Measurements from ENCODE around the gene OR6K2.

Gene OR6K2

GRCh38 chr1:158720620-158721019, 20.2 kb upstream of the OR6K2 start, which contains the start of gene OR6K3:
OR6K3 (minus strand) TSS chr1:158720720; CDS start chr1:158718115, 2,605 bp downstream.
- CTCF ChIA-PET, result interaction anchor here (0.6 kb wide), 1 partner anchor 93 kb away, joined by 3 read pairs; no protein-coding TSS in a partner anchor
- Histone ChIP-seq H3K27ac (ENCODE audit: insufficient read depth in 1 of 2, low read depth in 1 of 2, low read length in 2 of 2, poor library complexity in 1 of 2, severe bottlenecking in 2 of 2) (no peak within 1 kb of the TSS), H3K27me3 (replicated peaks in 2 of 5; ENCODE audit: control insufficient read depth in 4 of 5, insufficient read depth in 5 of 5, low read length in 4 of 5) (no peaks in the 10 kb centered on the region), H3K36me3 (ENCODE audit: control insufficient read depth in 4 of 4, insufficient read depth in 4 of 4, low read length in 3 of 4) (no peaks in the 10 kb centered on the region), H3K4me3 (ENCODE audit: control insufficient read depth in 1 of 7, extremely low read depth in 1 of 7, insufficient read depth in 4 of 7, low read depth in 2 of 7, low read length in 6 of 7) (no peak within 1 kb of the TSS), H3K4me1 (ENCODE audit: control extremely low read depth in 1 of 4, control insufficient read depth in 4 of 4, insufficient read depth in 4 of 4, low read length in 3 of 4) (no peaks in the 10 kb centered on the region), H3K9me3 (ENCODE audit: control extremely low read depth in 1 of 5, control insufficient read depth in 4 of 5, insufficient read depth in 2 of 5, low read depth in 1 of 5, low read length in 4 of 5) (no peaks in the 10 kb centered on the region)
- POLR2A ChIA-PET, result no interaction called here
- no peak for DNase-seq
- WGBS (ENCODE audit: insufficient coverage), result no CpG with 5 or more reads among the region's 2 CpGs

DNA sequence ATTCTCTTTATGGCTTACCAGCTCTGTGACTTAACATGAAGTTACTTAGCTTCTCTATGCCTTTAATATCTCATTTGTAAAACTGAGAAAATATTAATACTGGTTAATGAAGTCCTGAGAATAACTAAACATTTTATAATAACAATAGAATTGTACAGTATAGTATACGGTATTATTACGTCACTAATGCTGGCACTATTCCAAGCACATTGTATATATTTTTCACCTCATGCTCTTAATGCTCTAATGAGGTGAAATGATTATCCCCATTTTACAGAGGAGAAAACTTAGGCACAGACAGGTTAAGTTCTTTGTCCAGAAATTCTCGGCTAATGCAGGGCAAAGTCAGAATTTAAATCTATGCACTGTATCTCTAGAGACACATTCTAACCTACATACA, 19.2 kb upstream of the OR6K2 start:
- Histone ChIP-seq H3K4me3 (ENCODE audit: control insufficient read depth in 1 of 7, extremely low read depth in 1 of 7, insufficient read depth in 4 of 7, low read depth in 2 of 7, low read length in 6 of 7) (no peak overlapping the region), H3K9me3 (ENCODE audit: control extremely low read depth in 1 of 5, control insufficient read depth in 4 of 5, insufficient read depth in 2 of 5, low read depth in 1 of 5, low read length in 4 of 5) (no peaks in the 10 kb centered on the region), H3K4me1 (ENCODE audit: control extremely low read depth in 1 of 4, control insufficient read depth in 4 of 4, insufficient read depth in 4 of 4, low read length in 3 of 4) (no peaks in the 10 kb centered on the region), H3K36me3 (ENCODE audit: control insufficient read depth in 4 of 4, insufficient read depth in 4 of 4, low read length in 3 of 4) (no peaks in the 10 kb centered on the region), H3K27ac (ENCODE audit: insufficient read depth in 1 of 2, low read depth in 1 of 2, low read length in 2 of 2, poor library complexity in 1 of 2, severe bottlenecking in 2 of 2) (no peak overlapping the region), H3K27me3 (replicated peaks in 2 of 5; ENCODE audit: control insufficient read depth in 4 of 5, insufficient read depth in 5 of 5, low read length in 4 of 5) (no peaks in the 10 kb centered on the region)
- CTCF ChIA-PET, result no interaction called here
- WGBS (ENCODE audit: insufficient coverage), result 83% methylated on average over 1 of the region's 3 CpGs
- POLR2A ChIA-PET, result no interaction called here
- no peak for DNase-seq

GRCh38 chr1:158717344-158717743, 16.9 kb upstream of the OR6K2 start:
- Histone ChIP-seq H3K36me3 (ENCODE audit: control insufficient read depth in 4 of 4, insufficient read depth in 4 of 4, low read length in 3 of 4) (no peaks in the 10 kb centered on the region), H3K4me3 (ENCODE audit: control insufficient read depth in 1 of 7, extremely low read depth in 1 of 7, insufficient read depth in 4 of 7, low read depth in 2 of 7, low read length in 6 of 7) (no peak overlapping the region), H3K4me1 (ENCODE audit: control extremely low read depth in 1 of 4, control insufficient read depth in 4 of 4, insufficient read depth in 4 of 4, low read length in 3 of 4) (no peaks in the 10 kb centered on the region), H3K9me3 (ENCODE audit: control extremely low read depth in 1 of 5, control insufficient read depth in 4 of 5, insufficient read depth in 2 of 5, low read depth in 1 of 5, low read length in 4 of 5) (no peaks in the 10 kb centered on the region), H3K27me3 (replicated peaks in 2 of 5; ENCODE audit: control insufficient read depth in 4 of 5, insufficient read depth in 5 of 5, low read length in 4 of 5) (no peaks in the 10 kb centered on the region), H3K27ac (ENCODE audit: insufficient read depth in 1 of 2, low read depth in 1 of 2, low read length in 2 of 2, poor library complexity in 1 of 2, severe bottlenecking in 2 of 2) (no peak overlapping the region)
- 100% methylated on average over 4 of the region's 6 CpGs for WGBS (ENCODE audit: insufficient coverage)
- CTCF ChIA-PET, result no interaction called here
- DNase-seq, result no peak
- POLR2A ChIA-PET, result no interaction called here

DNA sequence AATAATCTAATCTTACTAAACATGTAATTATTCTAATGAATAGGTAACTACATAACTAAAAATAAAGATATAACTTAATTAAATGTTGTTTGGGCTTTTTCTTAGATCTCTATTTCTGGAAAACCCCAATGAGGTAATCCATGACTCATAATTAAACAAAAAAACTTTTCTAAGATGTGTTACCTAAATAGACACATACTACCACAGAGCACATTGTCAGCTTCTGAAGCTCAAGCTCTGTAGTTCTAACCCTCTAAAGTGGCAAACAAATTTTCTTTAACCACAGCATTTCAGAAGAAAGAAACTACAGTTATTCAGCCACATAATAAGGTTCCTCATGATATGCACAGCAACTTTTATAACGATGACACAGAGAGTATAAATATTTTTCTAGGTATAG, 15.9 kb upstream of the OR6K2 start:
- peak in 2 of 3 donors; percentile 32 to 41 for DNase-seq
- no peaks in the 10 kb centered on the region for H3K9me3 ChIP-seq (ENCODE audit: control extremely low read depth in 1 of 5, control insufficient read depth in 4 of 5, insufficient read depth in 2 of 5, low read depth in 1 of 5, low read length in 4 of 5)
- no peak overlapping the region for H3K27ac ChIP-seq (ENCODE audit: insufficient read depth in 1 of 2, low read depth in 1 of 2, low read length in 2 of 2, poor library complexity in 1 of 2, severe bottlenecking in 2 of 2)
- POLR2A ChIA-PET, result no interaction called here
- H3K4me1 ChIP-seq (ENCODE audit: control extremely low read depth in 1 of 4, control insufficient read depth in 4 of 4, insufficient read depth in 4 of 4, low read length in 3 of 4), result no peaks in the 10 kb centered on the region
- H3K27me3 ChIP-seq (replicated peaks in 2 of 5; ENCODE audit: control insufficient read depth in 4 of 5, insufficient read depth in 5 of 5, low read length in 4 of 5), result no peaks in the 10 kb centered on the region
- no peak overlapping the region for H3K4me3 ChIP-seq (ENCODE audit: control insufficient read depth in 1 of 7, extremely low read depth in 1 of 7, insufficient read depth in 4 of 7, low read depth in 2 of 7, low read length in 6 of 7)
- H3K36me3 ChIP-seq (ENCODE audit: control insufficient read depth in 4 of 4, insufficient read depth in 4 of 4, low read length in 3 of 4), result no peaks in the 10 kb centered on the region
- no CpG with 5 or more reads among the region's 1 CpG for WGBS (ENCODE audit: insufficient coverage)
- CTCF ChIA-PET, result no interaction called here

- CTCF ChIA-PET, result interaction anchor here (0.6 kb wide), 1 partner anchor 22 kb away, joined by 3 read pairs; no protein-coding TSS in a partner anchor
- DNase-seq, result no peak
- Histone ChIP-seq H3K27me3 (replicated peaks in 2 of 5; ENCODE audit: control insufficient read depth in 4 of 5, insufficient read depth in 5 of 5, low read length in 4 of 5) (no peaks in the 10 kb centered on the region), H3K4me3 (ENCODE audit: control insufficient read depth in 1 of 7, extremely low read depth in 1 of 7, insufficient read depth in 4 of 7, low read depth in 2 of 7, low read length in 6 of 7) (no peak overlapping the region), H3K4me1 (ENCODE audit: control extremely low read depth in 1 of 4, control insufficient read depth in 4 of 4, insufficient read depth in 4 of 4, low read length in 3 of 4) (no peaks in the 10 kb centered on the region), H3K36me3 (ENCODE audit: control insufficient read depth in 4 of 4, insufficient read depth in 4 of 4, low read length in 3 of 4) (no peaks in the 10 kb centered on the region), H3K27ac (ENCODE audit: insufficient read depth in 1 of 2, low read depth in 1 of 2, low read length in 2 of 2, poor library complexity in 1 of 2, severe bottlenecking in 2 of 2) (no peak overlapping the region), H3K9me3 (ENCODE audit: control extremely low read depth in 1 of 5, control insufficient read depth in 4 of 5, insufficient read depth in 2 of 5, low read depth in 1 of 5, low read length in 4 of 5) (no peaks in the 10 kb centered on the region)
- POLR2A ChIA-PET, result no interaction called here
- 100% methylated on average over 1 of the region's 1 CpG for WGBS (ENCODE audit: insufficient coverage)
These were observed 14.3 kb upstream of the OR6K2 start for GRCh38 chr1:158714754-158715153.

DNA sequence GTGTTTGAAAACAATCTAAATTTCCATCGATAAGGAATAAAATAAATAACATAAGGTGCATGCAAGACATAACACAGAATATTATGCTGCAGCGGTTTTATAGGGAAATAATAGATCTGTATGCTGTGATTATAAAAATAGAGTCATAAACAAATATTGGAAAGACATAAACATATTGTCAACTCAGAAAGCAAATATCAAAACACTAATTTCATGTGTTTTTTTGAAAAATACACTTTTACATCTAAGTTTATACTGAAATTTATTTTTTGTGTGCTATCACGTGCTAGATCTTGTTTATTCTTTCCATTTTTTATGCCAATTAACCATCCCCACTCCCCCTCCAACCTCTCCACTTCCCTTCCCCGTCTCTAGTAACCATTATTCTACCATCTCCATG, 10.6 kb upstream of the OR6K2 start:
- H3K36me3 ChIP-seq (ENCODE audit: control insufficient read depth in 4 of 4, insufficient read depth in 4 of 4, low read length in 3 of 4), result no peaks in the 10 kb centered on the region
- H3K4me1 ChIP-seq (ENCODE audit: control extremely low read depth in 1 of 4, control insufficient read depth in 4 of 4, insufficient read depth in 4 of 4, low read length in 3 of 4), result no peaks in the 10 kb centered on the region
- H3K27me3 ChIP-seq (replicated peaks in 2 of 5; ENCODE audit: control insufficient read depth in 4 of 5, insufficient read depth in 5 of 5, low read length in 4 of 5), result no peaks in the 10 kb centered on the region
- no peak for DNase-seq
- no peaks in the 10 kb centered on the region for H3K9me3 ChIP-seq (ENCODE audit: control extremely low read depth in 1 of 5, control insufficient read depth in 4 of 5, insufficient read depth in 2 of 5, low read depth in 1 of 5, low read length in 4 of 5)
- H3K27ac ChIP-seq (ENCODE audit: insufficient read depth in 1 of 2, low read depth in 1 of 2, low read length in 2 of 2, poor library complexity in 1 of 2, severe bottlenecking in 2 of 2), result no peak overlapping the region
- H3K4me3 ChIP-seq (ENCODE audit: control insufficient read depth in 1 of 7, extremely low read depth in 1 of 7, insufficient read depth in 4 of 7, low read depth in 2 of 7, low read length in 6 of 7), result no peak overlapping the region
- WGBS (ENCODE audit: insufficient coverage), result 67% methylated on average over 1 of the region's 4 CpGs
- CTCF ChIA-PET, result no interaction called here
- POLR2A ChIA-PET, result no interaction called here

DNA sequence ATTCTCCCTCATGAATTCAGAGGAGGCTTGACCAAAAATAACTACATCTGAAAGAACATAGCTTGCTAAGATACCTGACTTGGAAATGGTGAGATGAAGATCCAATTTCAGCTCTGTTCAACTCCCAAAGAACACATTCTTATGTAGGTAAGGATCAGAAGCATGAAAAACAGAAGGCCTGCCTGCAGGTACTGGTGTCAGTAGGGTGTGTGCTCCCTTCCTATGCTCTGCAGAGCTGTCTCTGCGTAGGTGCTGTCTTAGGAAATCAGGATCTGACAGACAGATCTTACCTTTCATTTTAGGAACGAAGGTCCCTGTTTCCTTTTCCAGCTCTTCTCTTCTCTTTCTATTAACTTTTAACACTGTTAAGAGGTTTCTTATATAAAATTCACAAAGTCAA, 5.6 kb upstream of the OR6K2 start:
- Histone ChIP-seq H3K4me1 (ENCODE audit: control extremely low read depth in 1 of 4, control insufficient read depth in 4 of 4, insufficient read depth in 4 of 4, low read length in 3 of 4) (no peaks in the 10 kb centered on the region), H3K27me3 (replicated peaks in 2 of 5; ENCODE audit: control insufficient read depth in 4 of 5, insufficient read depth in 5 of 5, low read length in 4 of 5) (no peaks in the 10 kb centered on the region), H3K36me3 (ENCODE audit: control insufficient read depth in 4 of 4, insufficient read depth in 4 of 4, low read length in 3 of 4) (no peaks in the 10 kb centered on the region), H3K4me3 (ENCODE audit: control insufficient read depth in 1 of 7, extremely low read depth in 1 of 7, insufficient read depth in 4 of 7, low read depth in 2 of 7, low read length in 6 of 7) (no peak overlapping the region), H3K9me3 (ENCODE audit: control extremely low read depth in 1 of 5, control insufficient read depth in 4 of 5, insufficient read depth in 2 of 5, low read depth in 1 of 5, low read length in 4 of 5) (no peaks in the 10 kb centered on the region), H3K27ac (ENCODE audit: insufficient read depth in 1 of 2, low read depth in 1 of 2, low read length in 2 of 2, poor library complexity in 1 of 2, severe bottlenecking in 2 of 2) (no peak overlapping the region)
- POLR2A ChIA-PET, result interaction anchor here (0.6 kb wide), 1 partner anchor 17 kb away, joined by 4 read pairs; no protein-coding TSS in a partner anchor
- no peak for DNase-seq
- 75% methylated on average over 1 of the region's 2 CpGs for WGBS (ENCODE audit: insufficient coverage)
- CTCF ChIA-PET, result no interaction called here
